Astrocyte (in vitro differentiated cells and primary cell): ENCODE data around the gene WNK4. TPM values are rescaled to one million over a fixed set of nuclear protein-coding genes. Genes with fewer than 3 reads are reported as not detected.

ENCODE experiments used
- DNase-seq: peaks from one replicate; pipeline ENCODE4 v3.0.0-alpha.2; 2010; ENCODE audit warnings: low read depth
- FAIRE-seq: peaks from 2 replicates; lab custom pipeline; 2011; peaks lifted over from hg19 to GRCh38; lab: Jason Lieb, UNC
- H2AFZ ChIP-seq: 2 replicates; pipeline ENCODE4 v1.6.0; 2012; ENCODE audit warnings: low read depth, low read length, inconsistent platforms
- H3K27ac ChIP-seq: 2 replicates; pipeline ENCODE4 v1.5.1; 2011; ENCODE audit warnings: low read depth, low read length, inconsistent platforms
- H3K27me3 ChIP-seq: 2 replicates; pipeline ENCODE4 v1.6.0; 2011; ENCODE audit warnings: low read length, inconsistent platforms; ENCODE audit not compliant: insufficient read depth
- H3K36me3 ChIP-seq: 2 replicates; pipeline ENCODE4 v1.5.1; 2011; ENCODE audit warnings: low read length, inconsistent platforms; ENCODE audit not compliant: insufficient read depth
- H3K4me1 ChIP-seq: 2 replicates; pipeline ENCODE4 v1.5.1; 2011; ENCODE audit warnings: low read length, inconsistent platforms; ENCODE audit not compliant: insufficient read depth
- H3K4me2 ChIP-seq: 2 replicates; pipeline ENCODE4 v1.6.0; 2012; ENCODE audit warnings: low read length, inconsistent platforms
- H3K4me3 ChIP-seq: 2 replicates; pipeline ENCODE4 v1.5.1; 2011; ENCODE audit warnings: low read depth, mild to moderate bottlenecking, low read length, inconsistent platforms; ENCODE audit not compliant: insufficient read depth
- H3K79me2 ChIP-seq: 2 replicates; pipeline ENCODE4 v1.6.0; 2012; ENCODE audit warnings: mild to moderate bottlenecking, low read length, inconsistent platforms; ENCODE audit not compliant: insufficient read depth
- H3K9ac ChIP-seq: 2 replicates; pipeline ENCODE4 v1.6.0; 2012; ENCODE audit warnings: mild to moderate bottlenecking, low read length, inconsistent platforms
- H3K9me3 ChIP-seq: 2 replicates; pipeline ENCODE4 v1.5.1; 2012; ENCODE audit warnings: low read depth, mild to moderate bottlenecking, low read length, inconsistent platforms; ENCODE audit not compliant: insufficient read depth
- H4K20me1 ChIP-seq: 2 replicates; pipeline ENCODE4 v1.6.0; 2012; ENCODE audit warnings: low read length, inconsistent platforms; ENCODE audit not compliant: insufficient read depth
- H3K27ac Mint-ChIP-seq: one replicate; pipeline ENCODE4 v1.8.0; 2021; ENCODE audit warnings: mild to moderate bottlenecking, mixed read lengths; ENCODE audit not compliant: unreplicated experiment
- H3K27me3 Mint-ChIP-seq: one replicate; pipeline ENCODE4 v1.8.0; 2021; ENCODE audit warnings: low read depth, mixed read lengths; ENCODE audit not compliant: unreplicated experiment
- H3K36me3 Mint-ChIP-seq: one replicate; pipeline ENCODE4 v1.8.0; 2021; ENCODE audit warnings: low read depth, mixed read lengths; ENCODE audit not compliant: unreplicated experiment
- H3K4me1 Mint-ChIP-seq: one replicate; pipeline ENCODE4 v1.8.0; 2021; ENCODE audit warnings: low read depth, mixed read lengths; ENCODE audit not compliant: unreplicated experiment
- H3K4me3 Mint-ChIP-seq: one replicate; pipeline ENCODE4 v1.8.0; 2021; ENCODE audit warnings: mild to moderate bottlenecking, moderate library complexity, mixed read lengths; ENCODE audit not compliant: unreplicated experiment
- H3K9me3 Mint-ChIP-seq: one replicate; pipeline ENCODE4 v1.8.0; 2021; ENCODE audit warnings: mild to moderate bottlenecking, mixed read lengths; ENCODE audit not compliant: unreplicated experiment
- CTCF ChIP-seq: IDR thresholded peaks from 2 replicates; pipeline ENCODE4 v1.5.1; 2011; ENCODE audit warnings: low read depth, mild to moderate bottlenecking, inconsistent platforms, low read length, moderate library complexity; ENCODE audit not compliant: insufficient read depth
- EZH2 ChIP-seq: IDR thresholded peaks from 2 replicates; pipeline ENCODE4 v1.6.1; 2012; ENCODE audit warnings: mild to moderate bottlenecking, low read length, inconsistent platforms; ENCODE audit not compliant: insufficient read depth
- total RNA-seq: library from RNA; stranded (reverse); gene quantifications from 2 replicates; pipeline ENCODE4 v1.2.1, GENCODE V29; 2021

WNK4 gene
- total RNA-seq, 1 donor from 2014 or later: 34.8 TPM

- H2AFZ ChIP-seq: peak overlapping the region; percentile 90
- H3K27ac ChIP-seq: no peak overlapping the region
- no peaks in the 10 kb centered on the region for H3K36me3 ChIP-seq
- H3K79me2 ChIP-seq: peaks cover 18% of the 10 kb centered on the region
- H3K27me3 ChIP-seq: peaks cover 4% of the 10 kb centered on the region
- TF ChIP-seq EZH2 (no peak), CTCF (peak; percentile 44)
- Mint-ChIP-seq H3K36me3 (no peaks in the 10 kb centered on the region), H3K9me3 (no peaks in the 10 kb centered on the region), H3K27ac (peak overlapping the region; percentile 85), H3K4me3 (peak overlapping the region; percentile 98), H3K27me3 (peaks cover 2% of the 10 kb centered on the region), H3K4me1 (peaks cover 5% of the 10 kb centered on the region)
- H4K20me1 ChIP-seq: no peaks in the 10 kb centered on the region
- H3K9me3 ChIP-seq: peaks cover 3% of the 10 kb centered on the region
- peak overlapping the region; percentile 89 for H3K9ac ChIP-seq
- DNase-seq (no peak), FAIRE-seq (no peak)
- H3K4me3 ChIP-seq: peak overlapping the region; percentile 85
- H3K4me1 ChIP-seq: peaks cover 10% of the 10 kb centered on the region
- peak overlapping the region; percentile 99 for H3K4me2 ChIP-seq
Observed at GRCh38 chr17:42743595-42744282, 36.7 kb upstream of the WNK4 start.

GRCh38 chr17:42744283-42744805, 36.1 kb upstream of the WNK4 start:
- peak overlapping the region; percentile 85 for H3K4me3 ChIP-seq
- H3K4me2 ChIP-seq: peak overlapping the region; percentile 99
- Mint-ChIP-seq H3K36me3 (no peaks in the 10 kb centered on the region), H3K27ac (peak overlapping the region; percentile 85), H3K27me3 (peaks cover 2% of the 10 kb centered on the region), H3K9me3 (no peaks in the 10 kb centered on the region), H3K4me1 (peaks cover 5% of the 10 kb centered on the region), H3K4me3 (peak overlapping the region; percentile 98)
- no peak for TF ChIP-seq EZH2
- no peak for TF ChIP-seq CTCF
- no peaks in the 10 kb centered on the region for H3K36me3 ChIP-seq
- DNase-seq (no peak), FAIRE-seq (no peak)
- H3K9me3 ChIP-seq: peaks cover 3% of the 10 kb centered on the region
- H3K27ac ChIP-seq: peak overlapping the region; percentile 88
- H2AFZ ChIP-seq: peak overlapping the region; percentile 94
- peaks cover 7% of the 10 kb centered on the region for H3K27me3 ChIP-seq
- peaks cover 10% of the 10 kb centered on the region for H3K4me1 ChIP-seq
- H4K20me1 ChIP-seq: no peaks in the 10 kb centered on the region
- H3K9ac ChIP-seq: peak overlapping the region; percentile 89
- H3K79me2 ChIP-seq: peaks cover 18% of the 10 kb centered on the region
